Lower leg skin (tissue), 3 donors: ENCODE data around the gene CXADR.

Experiments used
- POLR2A ChIP-seq, 2 donors: fragments of 450-650 bp; IDR thresholded peaks; one replicate each; pipeline ENCODE4 v1.6.1; 2016 to 2017; ENCODE audit warnings: antibody characterized with exemption in 2 of 2, mild to moderate bottlenecking in 1 of 2, moderate library complexity in 1 of 2
- TF ChIP-seq, protein P1 (sequence below), 3 donors: fragments of 450-650 bp; IDR thresholded peaks; one replicate each; pipeline ENCODE4 v1.5.1; 2016; ENCODE audit warnings: antibody characterized with exemption in 3 of 3, mild to moderate bottlenecking in 3 of 3, moderate library complexity in 2 of 3

DNA sequence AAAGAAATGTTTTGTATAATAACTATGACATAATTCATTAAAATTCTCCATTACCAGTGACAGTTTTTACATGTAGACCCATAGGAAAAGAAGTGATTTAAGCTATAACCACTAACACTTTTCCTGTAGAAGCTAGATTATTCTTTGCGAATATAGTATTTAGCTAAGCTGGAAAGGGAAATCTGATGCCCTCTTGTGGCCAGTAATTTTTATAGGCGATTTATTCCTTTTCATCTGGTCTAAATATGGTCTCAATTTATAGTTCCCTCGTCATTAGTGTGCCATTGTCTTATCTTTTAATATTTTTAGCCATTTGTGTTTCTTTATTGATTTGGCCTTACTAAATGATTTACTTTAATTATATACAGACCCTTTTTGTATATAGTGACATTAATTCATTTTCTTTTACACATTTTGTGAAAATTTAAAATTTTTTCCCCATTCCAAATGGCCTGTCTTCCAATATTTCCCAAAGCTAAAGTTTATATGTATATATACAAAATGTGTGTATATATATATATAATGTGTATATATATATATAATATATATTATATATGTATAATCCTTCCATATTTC lies 73.1 kb downstream of the CXADR start:
- TF ChIP-seq, protein P1, sequence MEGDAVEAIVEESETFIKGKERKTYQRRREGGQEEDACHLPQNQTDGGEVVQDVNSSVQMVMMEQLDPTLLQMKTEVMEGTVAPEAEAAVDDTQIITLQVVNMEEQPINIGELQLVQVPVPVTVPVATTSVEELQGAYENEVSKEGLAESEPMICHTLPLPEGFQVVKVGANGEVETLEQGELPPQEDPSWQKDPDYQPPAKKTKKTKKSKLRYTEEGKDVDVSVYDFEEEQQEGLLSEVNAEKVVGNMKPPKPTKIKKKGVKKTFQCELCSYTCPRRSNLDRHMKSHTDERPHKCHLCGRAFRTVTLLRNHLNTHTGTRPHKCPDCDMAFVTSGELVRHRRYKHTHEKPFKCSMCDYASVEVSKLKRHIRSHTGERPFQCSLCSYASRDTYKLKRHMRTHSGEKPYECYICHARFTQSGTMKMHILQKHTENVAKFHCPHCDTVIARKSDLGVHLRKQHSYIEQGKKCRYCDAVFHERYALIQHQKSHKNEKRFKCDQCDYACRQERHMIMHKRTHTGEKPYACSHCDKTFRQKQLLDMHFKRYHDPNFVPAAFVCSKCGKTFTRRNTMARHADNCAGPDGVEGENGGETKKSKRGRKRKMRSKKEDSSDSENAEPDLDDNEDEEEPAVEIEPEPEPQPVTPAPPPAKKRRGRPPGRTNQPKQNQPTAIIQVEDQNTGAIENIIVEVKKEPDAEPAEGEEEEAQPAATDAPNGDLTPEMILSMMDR (IDR thresholded peaks at IDR 0.05) = peak in 1 of 3 donors; percentile 43
- TF ChIP-seq POLR2A (IDR thresholded peaks at IDR 0.05) = no peak
